ENCODE results near the gene AGO4. TPM values are rescaled to one million over a fixed set of nuclear protein-coding genes. Genes with fewer than 3 reads are reported as not detected.

The AGO4 gene
- total and polyA plus RNA-seq, 2 of the 4 experiments (the other 2 are of a cell fraction): 8.2 to 9.2 TPM

DNA sequence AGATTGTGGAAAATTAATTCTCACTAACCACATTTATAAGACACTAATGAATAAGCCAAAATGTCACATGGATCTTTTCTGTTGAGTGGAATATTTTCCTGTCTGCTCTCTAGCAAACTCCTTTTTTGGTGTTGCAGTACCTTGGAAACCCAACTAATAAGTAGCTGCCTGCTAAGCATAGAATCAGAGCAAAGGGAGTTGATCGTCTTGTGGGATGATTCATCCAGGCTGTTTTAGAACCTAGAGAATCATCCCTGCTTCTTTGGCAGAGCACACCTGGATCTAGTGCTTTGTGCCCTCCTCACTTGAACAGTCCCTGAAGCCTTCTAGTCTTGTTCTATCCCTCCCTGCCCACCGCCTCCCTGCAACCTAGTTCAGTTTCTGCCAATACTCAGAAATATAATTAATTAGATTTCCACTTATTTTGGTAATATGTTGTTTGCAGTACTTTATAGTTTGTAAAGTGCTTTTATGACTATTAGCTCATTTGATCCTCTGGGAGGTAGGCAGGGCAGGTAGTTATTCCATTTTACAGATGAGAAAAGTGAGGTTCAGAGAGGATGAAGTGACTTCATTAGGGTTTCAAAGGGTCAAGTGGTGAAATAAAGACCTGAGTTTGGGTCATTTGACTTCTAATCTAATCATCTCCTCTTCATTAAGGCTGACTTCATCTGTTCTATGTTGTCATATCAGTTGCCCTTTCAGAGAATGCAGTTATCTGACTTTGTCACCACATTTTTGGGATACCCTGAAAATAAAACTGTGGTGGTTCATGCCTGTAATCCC is 2.5 kb downstream of the AGO4 start:
- H3K27me3 ChIP-seq (ENCODE audit: control insufficient read depth, insufficient read depth, low read length): no peaks in the 10 kb centered on the region
- intact Hi-C loops (cut with micrococcal nuclease) (no loop called here), in situ Hi-C loops (cut with MboI; ENCODE audit: low sequenced_read_pairs) (no loop called here), dilution Hi-C loops (cut with HindIII; ENCODE audit: low sequenced_read_pairs, unreplicated experiment) (no loop called here)
- DNase-seq (peak; percentile 61), ATAC-seq (ENCODE audit: low read depth) (no peak)
- H3K4ac ChIP-seq (ENCODE audit: low read depth, low read length): no peak overlapping the region; the same call in 1 of the 2 replicates
- peaks cover 16 to 32% of the 10 kb centered on the region in 2 experiments for H3K79me1 ChIP-seq (ENCODE audit: low read depth in 1 of 2, low read length in 2 of 2)
- H3K18ac ChIP-seq (ENCODE audit: low read depth, low read length): no peak overlapping the region
- no TSS peak for BruUV-seq (replicated peaks)
- H3K27ac ChIP-seq (ENCODE audit: insufficient read depth, low read length): no peak overlapping the region
- H2AK5ac ChIP-seq (ENCODE audit: low read depth, low read length): no peak overlapping the region
- H4K91ac ChIP-seq (ENCODE audit: insufficient read depth, low read depth, low read length): no peak overlapping the region
- H3K23ac ChIP-seq (ENCODE audit: low read depth, low read length): 0 out of 2 replicates have a peak overlapping the region, but pooled peaks have one; percentile 68
- no peak overlapping the region for H3K56ac ChIP-seq (ENCODE audit: extremely low read depth, insufficient read depth, low read length)
- H2AK9ac ChIP-seq (replicated peaks; ENCODE audit: low read depth, low read length, poor library complexity): no peak overlapping the region
- H2BK15ac ChIP-seq (ENCODE audit: low read depth, low read length): no peak overlapping the region
- no peak overlapping the region for H4K8ac ChIP-seq (ENCODE audit: low read depth in 2 of 2, low read length in 2 of 2)
- ChIA-PET CTCF (no interaction called here), POLR2A (ENCODE audit: unreplicated experiment) (no interaction called here)
- H4K20me1 ChIP-seq (ENCODE audit: insufficient read depth, low read length): no peaks in the 10 kb centered on the region
- no peak overlapping the region for H2BK120ac ChIP-seq (ENCODE audit: low read depth, low read length)
- H4K5ac ChIP-seq (ENCODE audit: low read depth, low read length): no peak overlapping the region
- peak overlapping the region; percentile 97 for H3K4me2 ChIP-seq (ENCODE audit: low read depth, low read length)
- H2AFZ ChIP-seq (replicated peaks; ENCODE audit: low read length, poor library complexity): no peak overlapping the region
- peaks cover 5% of the 10 kb centered on the region for H3K4me1 ChIP-seq (ENCODE audit: control insufficient read depth, insufficient read depth, low read length)
- no CpG with 5 or more reads among the region's 2 CpGs for WGBS, 2 experiments (ENCODE audit: extremely low coverage in 2 of 2, insufficient read length in 1 of 2)
- no peak overlapping the region for H3K4me3 ChIP-seq (ENCODE audit: insufficient read depth, low read depth, low read length)
- H3K9ac ChIP-seq (ENCODE audit: low read depth, low read length): no peak overlapping the region
- H2BK20ac ChIP-seq (ENCODE audit: low read depth, low read length): no peak overlapping the region
- 0 out of 2 replicates have a peak, but pooled peaks cover 2% of the 10 kb centered on the region for H3K36me3 ChIP-seq (ENCODE audit: control insufficient read depth, insufficient read depth, low read length)
- H3K14ac ChIP-seq (replicated peaks; ENCODE audit: low read depth, low read length): no peak overlapping the region
- H3K9me3 ChIP-seq (ENCODE audit: control insufficient read depth, insufficient read depth, low read length): no peaks in the 10 kb centered on the region
- peaks cover 6% of the 10 kb centered on the region for H3K9me1 ChIP-seq (ENCODE audit: insufficient read depth, low read length)
- H2BK5ac ChIP-seq (ENCODE audit: low read depth, low read length, poor library complexity, severe bottlenecking): no peak overlapping the region
- TF ChIP-seq, protein P1, sequence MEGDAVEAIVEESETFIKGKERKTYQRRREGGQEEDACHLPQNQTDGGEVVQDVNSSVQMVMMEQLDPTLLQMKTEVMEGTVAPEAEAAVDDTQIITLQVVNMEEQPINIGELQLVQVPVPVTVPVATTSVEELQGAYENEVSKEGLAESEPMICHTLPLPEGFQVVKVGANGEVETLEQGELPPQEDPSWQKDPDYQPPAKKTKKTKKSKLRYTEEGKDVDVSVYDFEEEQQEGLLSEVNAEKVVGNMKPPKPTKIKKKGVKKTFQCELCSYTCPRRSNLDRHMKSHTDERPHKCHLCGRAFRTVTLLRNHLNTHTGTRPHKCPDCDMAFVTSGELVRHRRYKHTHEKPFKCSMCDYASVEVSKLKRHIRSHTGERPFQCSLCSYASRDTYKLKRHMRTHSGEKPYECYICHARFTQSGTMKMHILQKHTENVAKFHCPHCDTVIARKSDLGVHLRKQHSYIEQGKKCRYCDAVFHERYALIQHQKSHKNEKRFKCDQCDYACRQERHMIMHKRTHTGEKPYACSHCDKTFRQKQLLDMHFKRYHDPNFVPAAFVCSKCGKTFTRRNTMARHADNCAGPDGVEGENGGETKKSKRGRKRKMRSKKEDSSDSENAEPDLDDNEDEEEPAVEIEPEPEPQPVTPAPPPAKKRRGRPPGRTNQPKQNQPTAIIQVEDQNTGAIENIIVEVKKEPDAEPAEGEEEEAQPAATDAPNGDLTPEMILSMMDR (conservative IDR thresholded peaks at IDR 0.05; ENCODE audit: low read depth, low read length): no peak
- TF ChIP-seq, protein P2, sequence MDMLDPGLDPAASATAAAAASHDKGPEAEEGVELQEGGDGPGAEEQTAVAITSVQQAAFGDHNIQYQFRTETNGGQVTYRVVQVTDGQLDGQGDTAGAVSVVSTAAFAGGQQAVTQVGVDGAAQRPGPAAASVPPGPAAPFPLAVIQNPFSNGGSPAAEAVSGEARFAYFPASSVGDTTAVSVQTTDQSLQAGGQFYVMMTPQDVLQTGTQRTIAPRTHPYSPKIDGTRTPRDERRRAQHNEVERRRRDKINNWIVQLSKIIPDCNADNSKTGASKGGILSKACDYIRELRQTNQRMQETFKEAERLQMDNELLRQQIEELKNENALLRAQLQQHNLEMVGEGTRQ (IDR thresholded peaks at IDR 0.05; ENCODE audit: low read depth, low read length): no peak
- TF ChIP-seq MXI1 (IDR thresholded peaks at IDR 0.05; ENCODE audit: borderline replicate concordance, low read depth, low read length) (no peak), NFE2L2 (IDR thresholded peaks at IDR 0.05; ENCODE audit: low read depth, low read length) (no peak), FOS (IDR thresholded peaks at IDR 0.05; ENCODE audit: low read depth, low read length) (no peak), POLR2A (IDR thresholded peaks at IDR 0.05; ENCODE audit: low read depth, low read length) (no peak), SMC3 (IDR thresholded peaks at IDR 0.05; ENCODE audit: low read depth, low read length) (no peak), RAD21 (IDR thresholded peaks at IDR 0.05; ENCODE audit: low read length) (no peak), CHD1 (IDR thresholded peaks at IDR 0.05; ENCODE audit: low read depth, low read length) (no peak), MAZ (IDR thresholded peaks at IDR 0.05; ENCODE audit: borderline replicate concordance, low read depth, low read length) (no peak), MAFK (IDR thresholded peaks at IDR 0.05; ENCODE audit: low read depth, low read length) (no peak), RCOR1 (IDR thresholded peaks at IDR 0.05; ENCODE audit: insufficient replicate concordance, low read length) (no peak), CEBPB (IDR thresholded peaks at IDR 0.05; ENCODE audit: low read depth, low read length) (no peak), BHLHE40 (IDR thresholded peaks at IDR 0.05; ENCODE audit: low read depth, low read length) (no peak)
- TF ChIP-seq, protein P3, sequence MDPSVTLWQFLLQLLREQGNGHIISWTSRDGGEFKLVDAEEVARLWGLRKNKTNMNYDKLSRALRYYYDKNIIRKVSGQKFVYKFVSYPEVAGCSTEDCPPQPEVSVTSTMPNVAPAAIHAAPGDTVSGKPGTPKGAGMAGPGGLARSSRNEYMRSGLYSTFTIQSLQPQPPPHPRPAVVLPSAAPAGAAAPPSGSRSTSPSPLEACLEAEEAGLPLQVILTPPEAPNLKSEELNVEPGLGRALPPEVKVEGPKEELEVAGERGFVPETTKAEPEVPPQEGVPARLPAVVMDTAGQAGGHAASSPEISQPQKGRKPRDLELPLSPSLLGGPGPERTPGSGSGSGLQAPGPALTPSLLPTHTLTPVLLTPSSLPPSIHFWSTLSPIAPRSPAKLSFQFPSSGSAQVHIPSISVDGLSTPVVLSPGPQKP (IDR thresholded peaks at IDR 0.05; ENCODE audit: borderline replicate concordance, low read depth, low read length): no peak

All from IMR-90 (cell line).